Ishikawa (cell line): ENCODE measurements around the gene COA1.

Source experiments
- CEBPB ChIP-seq: IDR thresholded peaks from 2 replicates; pipeline ENCODE4 v1.6.1; 2012
- CREB1 ChIP-seq: IDR thresholded peaks from 2 replicates; pipeline ENCODE4 v1.6.1; 2012; ENCODE audit warnings: low read depth
- EGR1 ChIP-seq: IDR thresholded peaks from 2 replicates; pipeline ENCODE4 v1.6.1; 2012
- EP300 ChIP-seq: IDR thresholded peaks from 2 replicates; pipeline ENCODE4 v1.6.1; 2012; ENCODE audit warnings: borderline replicate concordance
- FOXM1 ChIP-seq: IDR thresholded peaks from 2 replicates; pipeline ENCODE4 v1.6.1; 2012; ENCODE audit warnings: low read depth, borderline replicate concordance
- NFIC ChIP-seq: IDR thresholded peaks from 2 replicates; pipeline ENCODE4 v1.6.1; 2012
- RAD21 ChIP-seq: IDR thresholded peaks from 2 replicates; pipeline ENCODE4 v1.6.1; 2012; ENCODE audit warnings: low read depth
- TAF1 ChIP-seq: IDR thresholded peaks from 2 replicates; pipeline ENCODE4 v1.6.1; 2012; ENCODE audit warnings: low read depth, mild to moderate bottlenecking
- TCF12 ChIP-seq: IDR thresholded peaks from 2 replicates; pipeline ENCODE4 v1.6.1; 2012; ENCODE audit warnings: low read depth
- TEAD4 ChIP-seq: IDR thresholded peaks from 2 replicates; pipeline ENCODE4 v1.6.1; 2012
- YY1 ChIP-seq: IDR thresholded peaks from 2 replicates; pipeline ENCODE4 v1.6.1; 2012; ENCODE audit warnings: low read depth
- ZBTB7A ChIP-seq: IDR thresholded peaks from 2 replicates; pipeline ENCODE4 v1.6.1; 2012; ENCODE audit warnings: low read depth
- TF ChIP-seq, protein P1 (sequence below): IDR thresholded peaks from 2 replicates; pipeline ENCODE4 v1.6.1; 2012
- TF ChIP-seq, protein P2 (sequence below): IDR thresholded peaks from 2 replicates; pipeline ENCODE4 v1.6.1; 2012; ENCODE audit warnings: low read depth, mild to moderate bottlenecking

DNA sequence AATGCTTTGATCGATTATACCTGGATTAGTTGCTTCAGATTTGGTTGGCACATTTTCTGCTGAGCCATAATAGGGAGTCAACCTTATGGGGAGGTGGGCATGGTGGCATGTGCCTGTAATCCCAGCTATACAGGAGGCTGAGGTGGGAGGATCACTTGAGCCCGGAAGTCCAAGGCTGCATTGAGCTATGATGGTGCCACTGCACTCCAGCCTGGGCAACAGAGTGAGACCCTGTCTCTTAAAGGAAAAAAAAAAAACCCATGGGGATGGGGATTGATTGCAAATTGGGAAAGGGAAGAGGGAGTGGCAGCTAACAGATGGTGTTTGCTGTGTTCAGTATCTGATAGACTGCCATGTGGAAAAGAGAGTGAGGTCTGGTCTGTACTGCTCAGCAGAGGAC, 135.3 kb downstream of the COA1 start:
- TF ChIP-seq, protein P1, sequence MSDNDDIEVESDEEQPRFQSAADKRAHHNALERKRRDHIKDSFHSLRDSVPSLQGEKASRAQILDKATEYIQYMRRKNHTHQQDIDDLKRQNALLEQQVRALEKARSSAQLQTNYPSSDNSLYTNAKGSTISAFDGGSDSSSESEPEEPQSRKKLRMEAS = no peak
- no peak for TF ChIP-seq TEAD4
- no peak for TF ChIP-seq FOXM1
- no peak for TF ChIP-seq TCF12
- no peak for TF ChIP-seq EGR1
- TF ChIP-seq, protein P2, sequence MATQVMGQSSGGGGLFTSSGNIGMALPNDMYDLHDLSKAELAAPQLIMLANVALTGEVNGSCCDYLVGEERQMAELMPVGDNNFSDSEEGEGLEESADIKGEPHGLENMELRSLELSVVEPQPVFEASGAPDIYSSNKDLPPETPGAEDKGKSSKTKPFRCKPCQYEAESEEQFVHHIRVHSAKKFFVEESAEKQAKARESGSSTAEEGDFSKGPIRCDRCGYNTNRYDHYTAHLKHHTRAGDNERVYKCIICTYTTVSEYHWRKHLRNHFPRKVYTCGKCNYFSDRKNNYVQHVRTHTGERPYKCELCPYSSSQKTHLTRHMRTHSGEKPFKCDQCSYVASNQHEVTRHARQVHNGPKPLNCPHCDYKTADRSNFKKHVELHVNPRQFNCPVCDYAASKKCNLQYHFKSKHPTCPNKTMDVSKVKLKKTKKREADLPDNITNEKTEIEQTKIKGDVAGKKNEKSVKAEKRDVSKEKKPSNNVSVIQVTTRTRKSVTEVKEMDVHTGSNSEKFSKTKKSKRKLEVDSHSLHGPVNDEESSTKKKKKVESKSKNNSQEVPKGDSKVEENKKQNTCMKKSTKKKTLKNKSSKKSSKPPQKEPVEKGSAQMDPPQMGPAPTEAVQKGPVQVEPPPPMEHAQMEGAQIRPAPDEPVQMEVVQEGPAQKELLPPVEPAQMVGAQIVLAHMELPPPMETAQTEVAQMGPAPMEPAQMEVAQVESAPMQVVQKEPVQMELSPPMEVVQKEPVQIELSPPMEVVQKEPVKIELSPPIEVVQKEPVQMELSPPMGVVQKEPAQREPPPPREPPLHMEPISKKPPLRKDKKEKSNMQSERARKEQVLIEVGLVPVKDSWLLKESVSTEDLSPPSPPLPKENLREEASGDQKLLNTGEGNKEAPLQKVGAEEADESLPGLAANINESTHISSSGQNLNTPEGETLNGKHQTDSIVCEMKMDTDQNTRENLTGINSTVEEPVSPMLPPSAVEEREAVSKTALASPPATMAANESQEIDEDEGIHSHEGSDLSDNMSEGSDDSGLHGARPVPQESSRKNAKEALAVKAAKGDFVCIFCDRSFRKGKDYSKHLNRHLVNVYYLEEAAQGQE = no peak
- no peak for TF ChIP-seq YY1
- no peak for TF ChIP-seq RAD21
- no peak for TF ChIP-seq EP300
- no peak for TF ChIP-seq TAF1
- no peak for TF ChIP-seq CEBPB
- TF ChIP-seq CREB1 = no peak
- TF ChIP-seq NFIC = no peak
- no peak for TF ChIP-seq ZBTB7A
